T-helper 2 cell treated with Interferon-gamma antibody and Interleukin-4, amounts not matched to agents 5 μg/mL and 100 μg/mL, for 36 hours (primary cell): Measurements from ENCODE around the gene ERV3-1.
"Not testable (repeated sequence)": the region's sequence is repeated elsewhere in the genome, so short reads cannot be mapped to it uniquely, and the experiment has no call there.

Experiments
- DNase-seq: peaks from one replicate; pipeline ENCODE4 v3.0.0; 2021; ENCODE audit warnings: low spot score
- H3K27ac Mint-ChIP-seq: one replicate; pipeline ENCODE4 v1.8.0; 2021; ENCODE audit warnings: mild to moderate bottlenecking, mixed read lengths
- H3K27me3 Mint-ChIP-seq: one replicate; pipeline ENCODE4 v1.8.0; 2021; ENCODE audit warnings: low read depth, mixed read lengths
- H3K36me3 Mint-ChIP-seq: one replicate; pipeline ENCODE4 v1.8.0; 2021; ENCODE audit warnings: low read depth, mixed read lengths
- H3K4me1 Mint-ChIP-seq: one replicate; pipeline ENCODE4 v1.8.0; 2021; ENCODE audit warnings: low read depth, mixed read lengths
- H3K4me3 Mint-ChIP-seq: one replicate; pipeline ENCODE4 v1.8.0; 2022; ENCODE audit warnings: mild to moderate bottlenecking, moderate library complexity, mixed read lengths
- H3K9me3 Mint-ChIP-seq: one replicate; pipeline ENCODE4 v1.8.0; 2021; ENCODE audit warnings: mixed read lengths

The ERV3-1 gene

DNA sequence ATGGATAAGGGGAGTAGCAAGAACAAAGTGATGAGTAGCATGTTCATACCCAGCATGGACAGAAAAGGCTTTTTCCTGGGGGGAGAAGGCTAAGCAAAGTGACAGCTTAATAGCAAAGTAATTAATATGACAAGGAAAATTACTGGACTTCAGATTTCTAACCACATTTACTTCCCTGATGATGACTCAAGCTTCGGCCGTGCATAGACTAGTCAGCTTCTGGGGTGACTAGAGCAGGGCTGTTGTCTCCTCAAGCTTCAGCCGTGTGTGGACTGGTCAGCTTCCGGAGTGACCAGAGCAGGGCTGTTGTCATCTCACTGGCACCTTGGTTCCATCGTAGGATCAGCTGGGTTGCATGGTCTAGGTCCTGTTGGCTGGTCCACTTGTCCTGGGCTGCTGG, 13.5 kb downstream of the ERV3-1 start:
- Mint-ChIP-seq H3K27me3 (no peaks in the 10 kb centered on the region), H3K4me1 (no peaks in the 10 kb centered on the region), H3K36me3 (peaks cover 25% of the 10 kb centered on the region), H3K9me3 (peaks cover 70% of the 10 kb centered on the region), H3K4me3 (no peak overlapping the region), H3K27ac (no peak overlapping the region)
- DNase-seq: no peak

DNA sequence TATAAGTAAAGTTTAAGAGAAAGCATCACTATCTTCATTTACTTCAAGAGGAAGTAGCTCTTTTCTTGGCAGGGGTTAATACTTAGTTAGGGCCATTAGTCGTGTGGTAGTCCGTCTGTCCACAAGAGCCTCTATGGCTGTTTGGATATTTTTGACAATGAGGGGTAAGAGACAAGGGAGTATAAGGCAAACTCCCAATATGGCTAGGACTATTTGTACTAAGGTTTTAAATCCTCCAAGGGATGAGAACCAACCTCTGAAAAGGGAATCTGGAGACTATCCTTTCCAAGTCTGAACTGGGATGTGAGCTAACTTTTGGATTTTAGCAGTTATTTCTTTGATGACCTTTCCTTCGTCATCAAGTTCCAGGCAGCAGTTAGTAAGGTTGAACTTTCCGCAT, 15.6 kb downstream of the ERV3-1 start, which contains the start of gene ZNF117:
Gene ZNF117 (minus strand): TSS at position 101 of the 400 bp plus-strand sequence.
- H3K9me3 Mint-ChIP-seq: peaks cover 72% of the 10 kb centered on the region
- H3K4me1 Mint-ChIP-seq: no peaks in the 10 kb centered on the region
- no peaks in the 10 kb centered on the region for H3K27me3 Mint-ChIP-seq
- no peak for DNase-seq
- peaks cover 25% of the 10 kb centered on the region for H3K36me3 Mint-ChIP-seq
- no peak within 1 kb of the TSS for H3K27ac Mint-ChIP-seq
- H3K4me3 Mint-ChIP-seq: no peak within 1 kb of the TSS

DNA sequence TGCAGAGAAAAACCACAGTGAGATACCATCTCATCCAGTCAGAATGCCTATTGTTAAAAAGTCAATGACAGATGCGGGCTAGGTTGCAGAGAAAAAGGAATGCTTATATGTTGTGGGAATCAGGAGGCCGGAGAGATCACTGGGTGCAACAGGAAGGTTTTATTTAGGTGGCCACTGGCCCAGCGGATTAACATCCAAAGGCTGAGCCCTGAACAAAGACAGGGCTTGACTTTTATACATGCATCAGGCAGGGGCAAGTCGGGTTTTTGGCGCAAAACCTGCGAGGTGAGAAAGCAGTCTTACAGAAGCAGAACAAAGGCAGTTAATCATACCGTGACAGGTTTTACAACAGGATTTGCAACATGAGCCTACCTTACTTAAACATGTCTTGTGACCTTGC, 16.3 kb downstream of the ERV3-1 start:
- Mint-ChIP-seq H3K4me1 (no peaks in the 10 kb centered on the region), H3K27me3 (no peaks in the 10 kb centered on the region), H3K4me3 (no peak overlapping the region), H3K27ac (no peak overlapping the region), H3K36me3 (peaks cover 25% of the 10 kb centered on the region), H3K9me3 (peaks cover 72% of the 10 kb centered on the region)
- no peak for DNase-seq

GRCh38 chr7:64978497-64979203, 27.8 kb downstream of the ERV3-1 start:
- H3K27me3 Mint-ChIP-seq: no peaks in the 10 kb centered on the region
- peaks cover 80% of the 10 kb centered on the region for H3K9me3 Mint-ChIP-seq
- no peak overlapping the region for H3K27ac Mint-ChIP-seq
- H3K36me3 Mint-ChIP-seq: peaks cover 31% of the 10 kb centered on the region
- no peak for DNase-seq
- no peaks in the 10 kb centered on the region for H3K4me1 Mint-ChIP-seq
- H3K4me3 Mint-ChIP-seq: no peak overlapping the region

GRCh38 chr7:64965594-64965993, 40.9 kb downstream of the ERV3-1 start:
- no peak overlapping the region for H3K27ac Mint-ChIP-seq
- no peaks in the 10 kb centered on the region for H3K36me3 Mint-ChIP-seq
- H3K9me3 Mint-ChIP-seq: peaks cover 30% of the 10 kb centered on the region
- no peak overlapping the region for H3K4me3 Mint-ChIP-seq
- no peak for DNase-seq
- H3K4me1 Mint-ChIP-seq: no peaks in the 10 kb centered on the region
- no peaks in the 10 kb centered on the region for H3K27me3 Mint-ChIP-seq

GRCh38 chr7:64959072-64959747, 47.3 kb downstream of the ERV3-1 start:
- no peaks in the 10 kb centered on the region for H3K27me3 Mint-ChIP-seq
- H3K4me3 Mint-ChIP-seq: no peak overlapping the region
- DNase-seq: no peak
- H3K9me3 Mint-ChIP-seq: peaks cover 20% of the 10 kb centered on the region
- no peaks in the 10 kb centered on the region for H3K36me3 Mint-ChIP-seq
- no peak overlapping the region for H3K27ac Mint-ChIP-seq
- no peaks in the 10 kb centered on the region for H3K4me1 Mint-ChIP-seq

GRCh38 chr7:64951250-64951848, 55.1 kb downstream of the ERV3-1 start:
- no peak for DNase-seq
- Mint-ChIP-seq H3K27me3 (peaks cover 27% of the 10 kb centered on the region), H3K27ac (no peak overlapping the region), H3K4me3 (no peak overlapping the region), H3K36me3 (no peaks in the 10 kb centered on the region), H3K4me1 (no peaks in the 10 kb centered on the region), H3K9me3 (peaks cover 2% of the 10 kb centered on the region)

- H3K27ac Mint-ChIP-seq, H3K9me3 Mint-ChIP-seq, H3K36me3 Mint-ChIP-seq, H3K4me1 Mint-ChIP-seq, DNase-seq, H3K4me3 Mint-ChIP-seq: not testable (repeated sequence)
- H3K27me3 Mint-ChIP-seq: peaks cover 32% of the 10 kb centered on the region
Observed at GRCh38 chr7:64950673-64951072, 55.8 kb downstream of the ERV3-1 start.

GRCh38 chr7:64948774-64949173, 57.7 kb downstream of the ERV3-1 start:
- H3K27me3 Mint-ChIP-seq: peaks cover 32% of the 10 kb centered on the region
- not testable (repeated sequence) for DNase-seq, H3K9me3 Mint-ChIP-seq, H3K4me3 Mint-ChIP-seq, H3K27ac Mint-ChIP-seq, H3K36me3 Mint-ChIP-seq, H3K4me1 Mint-ChIP-seq

GRCh38 chr7:64947252-64948000, 59.1 kb downstream of the ERV3-1 start:
- H3K4me1 Mint-ChIP-seq: no peaks in the 10 kb centered on the region
- no peaks in the 10 kb centered on the region for H3K9me3 Mint-ChIP-seq
- no peak overlapping the region for H3K27ac Mint-ChIP-seq
- no peak for DNase-seq
- H3K27me3 Mint-ChIP-seq: peaks cover 32% of the 10 kb centered on the region
- no peaks in the 10 kb centered on the region for H3K36me3 Mint-ChIP-seq
- H3K4me3 Mint-ChIP-seq: no peak overlapping the region

- Mint-ChIP-seq H3K4me3 (no peak overlapping the region), H3K9me3 (no peaks in the 10 kb centered on the region), H3K4me1 (no peaks in the 10 kb centered on the region), H3K36me3 (no peaks in the 10 kb centered on the region), H3K27ac (no peak overlapping the region), H3K27me3 (peaks cover 32% of the 10 kb centered on the region)
- no peak for DNase-seq
Observed at GRCh38 chr7:64946772-64947171, 59.7 kb downstream of the ERV3-1 start.

DNA sequence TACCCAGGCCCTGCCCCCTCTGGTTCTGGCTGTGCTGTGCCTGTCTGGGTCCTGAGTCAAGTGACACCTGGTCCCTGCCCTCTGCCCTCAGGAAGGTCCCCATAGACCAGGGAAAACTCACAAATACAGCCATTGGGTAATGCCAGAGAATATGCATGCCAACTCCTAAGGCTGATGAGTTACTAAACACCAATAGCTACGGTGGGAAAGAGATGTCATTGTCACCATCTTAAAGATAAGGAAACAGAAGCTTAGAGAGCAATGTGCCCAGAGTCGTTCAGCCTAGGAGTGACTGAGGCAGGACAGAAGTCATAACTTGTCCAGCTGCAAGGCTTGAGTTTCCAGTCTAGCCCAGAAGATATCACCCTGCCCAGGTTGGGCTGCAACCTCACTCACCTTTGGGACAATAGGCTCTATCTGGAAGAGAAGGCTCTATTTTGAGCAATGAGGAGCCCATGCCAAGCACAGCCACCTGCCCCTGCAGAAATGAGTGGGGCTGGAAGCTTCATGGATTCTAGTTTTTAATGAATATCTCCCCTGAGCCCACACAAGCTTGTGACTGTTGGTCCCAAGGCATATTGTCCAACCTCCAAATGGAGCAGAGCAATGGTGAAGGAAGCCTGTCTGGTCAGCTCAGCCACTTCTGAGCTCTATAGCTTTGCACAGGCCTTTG, 60.8 kb downstream of the ERV3-1 start:
- peaks cover 28% of the 10 kb centered on the region for H3K27me3 Mint-ChIP-seq
- no peaks in the 10 kb centered on the region for H3K4me1 Mint-ChIP-seq
- no peak overlapping the region for H3K4me3 Mint-ChIP-seq
- H3K9me3 Mint-ChIP-seq: no peaks in the 10 kb centered on the region
- no peak for DNase-seq
- no peak overlapping the region for H3K27ac Mint-ChIP-seq
- H3K36me3 Mint-ChIP-seq: no peaks in the 10 kb centered on the region

DNA sequence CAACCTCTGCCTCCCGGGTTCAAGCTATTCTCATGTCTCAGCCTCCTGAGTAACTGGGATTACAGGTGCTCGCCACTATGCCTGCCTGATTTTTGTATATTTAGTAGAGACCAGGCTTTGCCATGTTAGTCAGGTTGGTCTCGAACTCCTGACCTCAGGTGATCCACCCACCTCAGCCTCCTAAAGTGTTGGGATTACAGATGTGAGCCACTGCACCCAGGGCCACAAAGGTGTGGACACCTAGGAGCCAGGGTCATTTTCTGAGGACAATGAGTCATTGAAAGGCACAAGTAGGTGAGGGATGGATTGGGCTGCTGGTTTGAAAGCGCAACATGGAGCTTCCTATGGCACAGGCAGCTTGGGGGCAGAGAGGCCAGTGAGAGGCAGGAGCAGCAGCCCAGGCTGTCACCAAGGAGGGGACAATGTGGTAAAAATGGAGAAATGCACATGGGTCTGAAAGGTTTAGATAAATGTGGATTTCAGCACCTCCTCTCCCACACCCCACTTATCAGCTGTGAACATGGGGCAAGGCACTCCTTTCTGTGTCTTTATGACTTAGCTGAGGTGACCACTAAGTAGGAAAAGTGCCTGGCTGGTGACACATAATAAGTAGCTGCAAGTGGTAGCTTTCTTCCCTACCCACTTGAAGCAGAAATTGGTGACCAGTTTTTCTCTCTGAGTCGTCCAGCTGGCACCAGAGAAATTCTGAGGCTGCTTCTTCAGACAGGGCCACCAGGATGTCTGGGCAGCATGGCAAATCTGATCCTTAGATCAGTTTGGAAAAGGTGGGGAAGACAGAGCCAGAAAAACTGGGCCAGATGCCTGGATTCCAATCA, 61.6 kb downstream of the ERV3-1 start:
- not testable (repeated sequence) for DNase-seq, H3K36me3 Mint-ChIP-seq, H3K4me3 Mint-ChIP-seq, H3K4me1 Mint-ChIP-seq, H3K9me3 Mint-ChIP-seq, H3K27ac Mint-ChIP-seq
- H3K27me3 Mint-ChIP-seq: peaks cover 28% of the 10 kb centered on the region
